ENCODE data around the gene DGKH. TPM values are rescaled to one million over a fixed set of nuclear protein-coding genes. Genes with fewer than 3 reads are reported as not detected.

Gene DGKH
- total and polyA plus RNA-seq, 9 of the 15 experiments (the other 6 are each of a cell fraction or from before 2014, with no cell fraction given), result 0.38 to 4.4 (median 3.1) TPM

DNA sequence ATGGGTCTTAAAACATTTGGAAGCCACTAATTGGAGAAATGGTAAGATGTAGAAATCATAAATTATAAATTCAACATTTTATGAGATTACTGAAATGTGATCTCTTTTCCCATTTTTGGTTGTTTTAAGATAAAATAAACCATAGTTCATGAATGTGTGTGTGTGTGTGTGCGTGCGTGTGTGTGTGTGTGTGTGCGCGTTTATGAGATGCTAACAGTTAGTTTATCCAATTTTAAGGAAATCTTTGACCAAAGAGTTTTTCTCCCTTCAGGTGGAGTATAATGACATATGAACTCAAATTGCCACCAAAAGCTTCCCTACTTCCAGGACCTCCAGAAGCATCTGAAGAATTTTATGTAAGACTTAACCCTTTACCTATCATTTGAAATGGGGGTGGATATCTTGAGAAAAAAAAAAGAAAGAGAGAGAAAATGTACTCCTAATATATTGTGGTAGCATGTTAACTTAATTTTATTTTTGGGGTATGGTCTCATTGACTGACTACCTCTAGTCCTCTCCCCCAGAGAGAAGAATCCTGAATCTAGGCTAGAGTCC, 125.4 kb downstream of the DGKH start (continued):
- TF ChIP-seq, protein P1, sequence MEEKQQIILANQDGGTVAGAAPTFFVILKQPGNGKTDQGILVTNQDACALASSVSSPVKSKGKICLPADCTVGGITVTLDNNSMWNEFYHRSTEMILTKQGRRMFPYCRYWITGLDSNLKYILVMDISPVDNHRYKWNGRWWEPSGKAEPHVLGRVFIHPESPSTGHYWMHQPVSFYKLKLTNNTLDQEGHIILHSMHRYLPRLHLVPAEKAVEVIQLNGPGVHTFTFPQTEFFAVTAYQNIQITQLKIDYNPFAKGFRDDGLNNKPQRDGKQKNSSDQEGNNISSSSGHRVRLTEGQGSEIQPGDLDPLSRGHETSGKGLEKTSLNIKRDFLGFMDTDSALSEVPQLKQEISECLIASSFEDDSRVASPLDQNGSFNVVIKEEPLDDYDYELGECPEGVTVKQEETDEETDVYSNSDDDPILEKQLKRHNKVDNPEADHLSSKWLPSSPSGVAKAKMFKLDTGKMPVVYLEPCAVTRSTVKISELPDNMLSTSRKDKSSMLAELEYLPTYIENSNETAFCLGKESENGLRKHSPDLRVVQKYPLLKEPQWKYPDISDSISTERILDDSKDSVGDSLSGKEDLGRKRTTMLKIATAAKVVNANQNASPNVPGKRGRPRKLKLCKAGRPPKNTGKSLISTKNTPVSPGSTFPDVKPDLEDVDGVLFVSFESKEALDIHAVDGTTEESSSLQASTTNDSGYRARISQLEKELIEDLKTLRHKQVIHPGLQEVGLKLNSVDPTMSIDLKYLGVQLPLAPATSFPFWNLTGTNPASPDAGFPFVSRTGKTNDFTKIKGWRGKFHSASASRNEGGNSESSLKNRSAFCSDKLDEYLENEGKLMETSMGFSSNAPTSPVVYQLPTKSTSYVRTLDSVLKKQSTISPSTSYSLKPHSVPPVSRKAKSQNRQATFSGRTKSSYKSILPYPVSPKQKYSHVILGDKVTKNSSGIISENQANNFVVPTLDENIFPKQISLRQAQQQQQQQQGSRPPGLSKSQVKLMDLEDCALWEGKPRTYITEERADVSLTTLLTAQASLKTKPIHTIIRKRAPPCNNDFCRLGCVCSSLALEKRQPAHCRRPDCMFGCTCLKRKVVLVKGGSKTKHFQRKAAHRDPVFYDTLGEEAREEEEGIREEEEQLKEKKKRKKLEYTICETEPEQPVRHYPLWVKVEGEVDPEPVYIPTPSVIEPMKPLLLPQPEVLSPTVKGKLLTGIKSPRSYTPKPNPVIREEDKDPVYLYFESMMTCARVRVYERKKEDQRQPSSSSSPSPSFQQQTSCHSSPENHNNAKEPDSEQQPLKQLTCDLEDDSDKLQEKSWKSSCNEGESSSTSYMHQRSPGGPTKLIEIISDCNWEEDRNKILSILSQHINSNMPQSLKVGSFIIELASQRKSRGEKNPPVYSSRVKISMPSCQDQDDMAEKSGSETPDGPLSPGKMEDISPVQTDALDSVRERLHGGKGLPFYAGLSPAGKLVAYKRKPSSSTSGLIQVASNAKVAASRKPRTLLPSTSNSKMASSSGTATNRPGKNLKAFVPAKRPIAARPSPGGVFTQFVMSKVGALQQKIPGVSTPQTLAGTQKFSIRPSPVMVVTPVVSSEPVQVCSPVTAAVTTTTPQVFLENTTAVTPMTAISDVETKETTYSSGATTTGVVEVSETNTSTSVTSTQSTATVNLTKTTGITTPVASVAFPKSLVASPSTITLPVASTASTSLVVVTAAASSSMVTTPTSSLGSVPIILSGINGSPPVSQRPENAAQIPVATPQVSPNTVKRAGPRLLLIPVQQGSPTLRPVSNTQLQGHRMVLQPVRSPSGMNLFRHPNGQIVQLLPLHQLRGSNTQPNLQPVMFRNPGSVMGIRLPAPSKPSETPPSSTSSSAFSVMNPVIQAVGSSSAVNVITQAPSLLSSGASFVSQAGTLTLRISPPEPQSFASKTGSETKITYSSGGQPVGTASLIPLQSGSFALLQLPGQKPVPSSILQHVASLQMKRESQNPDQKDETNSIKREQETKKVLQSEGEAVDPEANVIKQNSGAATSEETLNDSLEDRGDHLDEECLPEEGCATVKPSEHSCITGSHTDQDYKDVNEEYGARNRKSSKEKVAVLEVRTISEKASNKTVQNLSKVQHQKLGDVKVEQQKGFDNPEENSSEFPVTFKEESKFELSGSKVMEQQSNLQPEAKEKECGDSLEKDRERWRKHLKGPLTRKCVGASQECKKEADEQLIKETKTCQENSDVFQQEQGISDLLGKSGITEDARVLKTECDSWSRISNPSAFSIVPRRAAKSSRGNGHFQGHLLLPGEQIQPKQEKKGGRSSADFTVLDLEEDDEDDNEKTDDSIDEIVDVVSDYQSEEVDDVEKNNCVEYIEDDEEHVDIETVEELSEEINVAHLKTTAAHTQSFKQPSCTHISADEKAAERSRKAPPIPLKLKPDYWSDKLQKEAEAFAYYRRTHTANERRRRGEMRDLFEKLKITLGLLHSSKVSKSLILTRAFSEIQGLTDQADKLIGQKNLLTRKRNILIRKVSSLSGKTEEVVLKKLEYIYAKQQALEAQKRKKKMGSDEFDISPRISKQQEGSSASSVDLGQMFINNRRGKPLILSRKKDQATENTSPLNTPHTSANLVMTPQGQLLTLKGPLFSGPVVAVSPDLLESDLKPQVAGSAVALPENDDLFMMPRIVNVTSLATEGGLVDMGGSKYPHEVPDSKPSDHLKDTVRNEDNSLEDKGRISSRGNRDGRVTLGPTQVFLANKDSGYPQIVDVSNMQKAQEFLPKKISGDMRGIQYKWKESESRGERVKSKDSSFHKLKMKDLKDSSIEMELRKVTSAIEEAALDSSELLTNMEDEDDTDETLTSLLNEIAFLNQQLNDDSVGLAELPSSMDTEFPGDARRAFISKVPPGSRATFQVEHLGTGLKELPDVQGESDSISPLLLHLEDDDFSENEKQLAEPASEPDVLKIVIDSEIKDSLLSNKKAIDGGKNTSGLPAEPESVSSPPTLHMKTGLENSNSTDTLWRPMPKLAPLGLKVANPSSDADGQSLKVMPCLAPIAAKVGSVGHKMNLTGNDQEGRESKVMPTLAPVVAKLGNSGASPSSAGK (IDR thresholded peaks at IDR 0.05), result no peak
- TF ChIP-seq ZBTB7A (IDR thresholded peaks at IDR 0.05; ENCODE audit: borderline replicate concordance, control insufficient read depth, low read depth, low read length) (no peak), E2F3 (CRISPR knock-in tag; IDR thresholded peaks at IDR 0.05) (no peak), SUPT5H (IDR thresholded peaks at IDR 0.05) (no peak), NR2C2 (CRISPR knock-in tag; IDR thresholded peaks at IDR 0.05) (no peak), NR2C2 (tag; IDR thresholded peaks at IDR 0.05) (no peak), ZNF175 (CRISPR knock-in tag; IDR thresholded peaks at IDR 0.05; ENCODE audit: low read depth) (peak; percentile 95), TOE1 (IDR thresholded peaks at IDR 0.05; ENCODE audit: borderline replicate concordance) (no peak), TOE1 (CRISPR knock-in tag; IDR thresholded peaks at IDR 0.05; ENCODE audit: borderline replicate concordance, low read depth) (no peak), DMBX1 (CRISPR knock-in tag; IDR thresholded peaks at IDR 0.05; ENCODE audit: borderline replicate concordance) (peak; percentile 57; the same call in 1 of the 2 replicates), NFIX (CRISPR knock-in tag; IDR thresholded peaks at IDR 0.05; ENCODE audit: low read depth) (no peak), MIER1 (IDR thresholded peaks at IDR 0.05; ENCODE audit: low read depth) (no peak)
- TF ChIP-seq, protein P2, sequence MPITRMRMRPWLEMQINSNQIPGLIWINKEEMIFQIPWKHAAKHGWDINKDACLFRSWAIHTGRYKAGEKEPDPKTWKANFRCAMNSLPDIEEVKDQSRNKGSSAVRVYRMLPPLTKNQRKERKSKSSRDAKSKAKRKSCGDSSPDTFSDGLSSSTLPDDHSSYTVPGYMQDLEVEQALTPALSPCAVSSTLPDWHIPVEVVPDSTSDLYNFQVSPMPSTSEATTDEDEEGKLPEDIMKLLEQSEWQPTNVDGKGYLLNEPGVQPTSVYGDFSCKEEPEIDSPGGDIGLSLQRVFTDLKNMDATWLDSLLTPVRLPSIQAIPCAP (CRISPR knock-in tag; IDR thresholded peaks at IDR 0.05; ENCODE audit: borderline replicate concordance), result no peak
- TF ChIP-seq, protein P3, sequence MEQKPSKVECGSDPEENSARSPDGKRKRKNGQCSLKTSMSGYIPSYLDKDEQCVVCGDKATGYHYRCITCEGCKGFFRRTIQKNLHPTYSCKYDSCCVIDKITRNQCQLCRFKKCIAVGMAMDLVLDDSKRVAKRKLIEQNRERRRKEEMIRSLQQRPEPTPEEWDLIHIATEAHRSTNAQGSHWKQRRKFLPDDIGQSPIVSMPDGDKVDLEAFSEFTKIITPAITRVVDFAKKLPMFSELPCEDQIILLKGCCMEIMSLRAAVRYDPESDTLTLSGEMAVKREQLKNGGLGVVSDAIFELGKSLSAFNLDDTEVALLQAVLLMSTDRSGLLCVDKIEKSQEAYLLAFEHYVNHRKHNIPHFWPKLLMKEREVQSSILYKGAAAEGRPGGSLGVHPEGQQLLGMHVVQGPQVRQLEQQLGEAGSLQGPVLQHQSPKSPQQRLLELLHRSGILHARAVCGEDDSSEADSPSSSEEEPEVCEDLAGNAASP (IDR thresholded peaks at IDR 0.05), result no peak

All from K562 (cell line).